Endothelial cell of hepatic sinusoid (primary cell): ENCODE results near the gene CFAP46.
"Not testable (repeated sequence)": the region's sequence is repeated elsewhere in the genome, so short reads cannot be mapped to it uniquely, and the experiment has no call there.

Source experiments
- in situ Hi-C: cut with HindIII; loops from 2 replicates; pipeline ENCODE4 v1.10.0; 2017; ENCODE audit warnings: low sequenced_read_pairs

Gene CFAP46

GRCh38 chr10:132848291-132848701 is 94.1 kb downstream of the CFAP46 start:
- in situ Hi-C loops, result no loop called here

- in situ Hi-C loops, result no loop called here
Measured at GRCh38 chr10:132847856-132848255, 94.5 kb downstream of the CFAP46 start.

- in situ Hi-C loops, result no loop called here
Measured at GRCh38 chr10:132847416-132847777, 95.0 kb downstream of the CFAP46 start.

- in situ Hi-C loops, result no loop called here
Measured at GRCh38 chr10:132846631-132847415, 95.5 kb downstream of the CFAP46 start.

- in situ Hi-C loops, result no loop called here
Measured at GRCh38 chr10:132845780-132846595, 96.4 kb downstream of the CFAP46 start.

- in situ Hi-C loops, result no loop called here
Measured at GRCh38 chr10:132845041-132845551, 97.3 kb downstream of the CFAP46 start.

GRCh38 chr10:132844069-132844809 is 98.1 kb downstream of the CFAP46 start:
- in situ Hi-C loops, result no loop called here

GRCh38 chr10:132843276-132843675 is 99.1 kb downstream of the CFAP46 start:
- in situ Hi-C loops, result not testable (repeated sequence)

- in situ Hi-C loops, result no loop called here
Measured at GRCh38 chr10:132842397-132842796, 100.0 kb downstream of the CFAP46 start.

- in situ Hi-C loops, result no loop called here
Measured at GRCh38 chr10:132841615-132841975, 100.8 kb downstream of the CFAP46 start.

GRCh38 chr10:132840698-132841614 is 101.4 kb downstream of the CFAP46 start:
- in situ Hi-C loops, result no loop called here

GRCh38 chr10:132839061-132839460 is 103.3 kb downstream of the CFAP46 start:
- in situ Hi-C loops, result no loop called here

GRCh38 chr10:132838346-132838970 is 103.9 kb downstream of the CFAP46 start:
- in situ Hi-C loops, result no loop called here

GRCh38 chr10:132837905-132838304 is 104.5 kb downstream of the CFAP46 start:
- in situ Hi-C loops, result no loop called here

- in situ Hi-C loops, result no loop called here
Measured at GRCh38 chr10:132836832-132837540, 105.4 kb downstream of the CFAP46 start.

GRCh38 chr10:132836248-132836831 is 106.0 kb downstream of the CFAP46 start:
- in situ Hi-C loops, result no loop called here

GRCh38 chr10:132835848-132836233 is 106.5 kb downstream of the CFAP46 start:
- in situ Hi-C loops, result no loop called here
